ENCODE data around the gene FHIT.

Gene FHIT

DNA sequence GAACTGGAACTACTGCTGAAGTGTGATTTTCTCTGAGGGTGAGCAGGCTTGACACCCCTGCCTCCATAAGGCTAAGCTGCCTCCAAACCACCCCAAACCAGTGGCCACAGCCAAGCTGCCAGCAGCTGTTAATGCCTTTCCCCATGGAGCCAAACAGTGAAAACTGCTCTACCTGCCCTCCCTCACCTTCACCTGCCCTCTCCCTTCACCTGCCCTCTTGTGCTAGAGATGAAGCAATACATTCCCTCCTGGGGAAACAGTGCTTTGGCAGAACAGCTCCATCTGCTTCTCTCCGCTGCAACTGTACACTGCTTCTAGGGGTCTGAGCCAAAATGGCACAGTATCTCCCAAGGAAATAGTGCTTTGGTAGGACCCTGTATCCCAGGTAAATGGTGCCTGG lies 374.1 kb downstream of the FHIT start:
- no peak overlapping the region for H2BK120ac ChIP-seq (ENCODE audit: low read depth, low read length)
- H3K4ac ChIP-seq (ENCODE audit: low read depth, low read length) = no peak overlapping the region
- no peak overlapping the region for H3K27ac ChIP-seq (ENCODE audit: low read depth, low read length)
- H3K9ac ChIP-seq (ENCODE audit: low read length) = no peak overlapping the region
- H3K4me3 ChIP-seq (ENCODE audit: low read length) = no peak overlapping the region
- no peaks in the 10 kb centered on the region for H3K79me1 ChIP-seq (ENCODE audit: low read length)
- no peaks in the 10 kb centered on the region for H3K79me2 ChIP-seq (ENCODE audit: control insufficient read depth, insufficient read depth, low read length)
- WGBS (ENCODE audit: extremely low coverage, insufficient coverage, low lambda C conversion rate) = no CpG with 5 or more reads among the region's 1 CpG
- no peak for DNase-seq
- no peak overlapping the region for H3K4me2 ChIP-seq (ENCODE audit: low read length)
- H4K8ac ChIP-seq (ENCODE audit: low read depth, low read length) = no peak overlapping the region
- no peak overlapping the region for H2BK15ac ChIP-seq (replicated peaks; ENCODE audit: low read depth)
- H3K23ac ChIP-seq (ENCODE audit: low read length) = no peak overlapping the region
- H3K4me1 ChIP-seq (ENCODE audit: control insufficient read depth, low read depth, low read length) = no peaks in the 10 kb centered on the region
- H4K5ac ChIP-seq (ENCODE audit: low read length) = no peak overlapping the region
- no peak overlapping the region for H2BK5ac ChIP-seq (ENCODE audit: low read length)
- no peak overlapping the region for H3K56ac ChIP-seq (ENCODE audit: low read length)
- H3K18ac ChIP-seq (ENCODE audit: low read length) = no peak overlapping the region
- no peaks in the 10 kb centered on the region for H3K27me3 ChIP-seq (ENCODE audit: insufficient read depth, low read length, poor library complexity)
- H2AK5ac ChIP-seq (ENCODE audit: low read length) = no peak overlapping the region
- H3K36me3 ChIP-seq (ENCODE audit: control insufficient read depth, insufficient read depth, low read length) = no peaks in the 10 kb centered on the region

DNA sequence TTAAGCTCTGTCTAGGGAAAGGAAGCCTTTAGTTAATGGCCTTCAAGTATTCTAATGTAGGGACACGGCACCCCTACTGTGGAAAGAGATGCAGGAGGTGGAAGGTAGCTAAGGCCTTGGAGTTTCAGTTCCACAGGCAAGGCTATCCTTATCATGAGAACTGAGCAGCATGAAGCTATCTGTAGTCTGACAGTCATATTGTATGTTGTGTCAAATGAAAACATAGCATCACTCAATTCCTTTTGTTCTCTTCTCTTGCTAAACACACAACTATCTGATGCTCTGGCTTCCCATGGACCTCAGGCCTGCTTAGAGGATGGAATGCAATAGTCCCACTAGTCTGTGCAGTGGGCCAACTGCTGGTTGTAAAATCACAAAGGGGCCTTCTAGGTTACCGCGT lies 380.9 kb downstream of the FHIT start:
- no peak overlapping the region for H2BK5ac ChIP-seq (ENCODE audit: low read length)
- H3K4me1 ChIP-seq (ENCODE audit: control insufficient read depth, low read depth, low read length) = no peaks in the 10 kb centered on the region
- H3K79me2 ChIP-seq (ENCODE audit: control insufficient read depth, insufficient read depth, low read length) = no peaks in the 10 kb centered on the region
- no peak overlapping the region for H4K8ac ChIP-seq (ENCODE audit: low read depth, low read length)
- no peak overlapping the region for H3K4me2 ChIP-seq (ENCODE audit: low read length)
- H3K56ac ChIP-seq (ENCODE audit: low read length) = no peak overlapping the region
- no peak overlapping the region for H2BK120ac ChIP-seq (ENCODE audit: low read depth, low read length)
- no peak overlapping the region for H3K4me3 ChIP-seq (ENCODE audit: low read length)
- WGBS (ENCODE audit: extremely low coverage, insufficient coverage, low lambda C conversion rate) = no CpG with 5 or more reads among the region's 3 CpGs
- H3K18ac ChIP-seq (ENCODE audit: low read length) = no peak overlapping the region
- no peak overlapping the region for H2AK5ac ChIP-seq (ENCODE audit: low read length)
- H2BK15ac ChIP-seq (replicated peaks; ENCODE audit: low read depth) = no peak overlapping the region
- no peak overlapping the region for H4K5ac ChIP-seq (ENCODE audit: low read length)
- no peaks in the 10 kb centered on the region for H3K79me1 ChIP-seq (ENCODE audit: low read length)
- H3K36me3 ChIP-seq (ENCODE audit: control insufficient read depth, insufficient read depth, low read length) = no peaks in the 10 kb centered on the region
- no peak overlapping the region for H3K4ac ChIP-seq (ENCODE audit: low read depth, low read length)
- H3K23ac ChIP-seq (ENCODE audit: low read length) = no peak overlapping the region
- DNase-seq = peak; percentile 83
- no peak overlapping the region for H3K9ac ChIP-seq (ENCODE audit: low read length)
- H3K27me3 ChIP-seq (ENCODE audit: insufficient read depth, low read length, poor library complexity) = no peaks in the 10 kb centered on the region
- no peak overlapping the region for H3K27ac ChIP-seq (ENCODE audit: low read depth, low read length)

DNA sequence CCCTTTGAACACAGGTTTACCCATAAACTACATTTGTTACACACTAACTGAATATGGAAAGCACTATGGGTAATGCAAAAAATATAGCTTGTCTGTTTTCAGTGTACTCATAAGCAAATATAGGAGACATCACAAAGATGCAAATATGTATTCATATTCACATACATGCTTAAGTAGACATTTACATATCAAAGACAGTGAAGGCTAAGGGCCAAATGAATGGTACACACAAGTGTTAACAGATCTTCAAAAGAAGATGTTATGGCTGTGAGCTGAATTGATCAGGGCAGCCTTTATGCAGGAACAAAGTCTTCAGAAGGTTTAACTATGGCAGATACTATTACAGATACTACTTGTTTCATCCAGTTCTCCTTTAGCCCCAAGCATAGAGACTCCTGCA lies 384.1 kb downstream of the FHIT start:
- Histone ChIP-seq H3K36me3 (ENCODE audit: control insufficient read depth, insufficient read depth, low read length) (no peaks in the 10 kb centered on the region), H3K4me3 (ENCODE audit: low read length) (no peak overlapping the region), H2BK15ac (replicated peaks; ENCODE audit: low read depth) (no peak overlapping the region), H3K56ac (ENCODE audit: low read length) (no peak overlapping the region), H3K4me1 (ENCODE audit: control insufficient read depth, low read depth, low read length) (no peaks in the 10 kb centered on the region), H3K27me3 (ENCODE audit: insufficient read depth, low read length, poor library complexity) (no peaks in the 10 kb centered on the region), H2BK120ac (ENCODE audit: low read depth, low read length) (no peak overlapping the region), H3K27ac (ENCODE audit: low read depth, low read length) (no peak overlapping the region), H2AK5ac (ENCODE audit: low read length) (no peak overlapping the region), H3K18ac (ENCODE audit: low read length) (no peak overlapping the region), H3K4ac (ENCODE audit: low read depth, low read length) (no peak overlapping the region), H3K4me2 (ENCODE audit: low read length) (no peak overlapping the region), H3K23ac (ENCODE audit: low read length) (no peak overlapping the region), H3K79me1 (ENCODE audit: low read length) (no peaks in the 10 kb centered on the region), H4K5ac (ENCODE audit: low read length) (no peak overlapping the region), H2BK5ac (ENCODE audit: low read length) (no peak overlapping the region), H3K79me2 (ENCODE audit: control insufficient read depth, insufficient read depth, low read length) (no peaks in the 10 kb centered on the region), H4K8ac (ENCODE audit: low read depth, low read length) (no peak overlapping the region), H3K9ac (ENCODE audit: low read length) (no peak overlapping the region)
- DNase-seq = no peak

DNA sequence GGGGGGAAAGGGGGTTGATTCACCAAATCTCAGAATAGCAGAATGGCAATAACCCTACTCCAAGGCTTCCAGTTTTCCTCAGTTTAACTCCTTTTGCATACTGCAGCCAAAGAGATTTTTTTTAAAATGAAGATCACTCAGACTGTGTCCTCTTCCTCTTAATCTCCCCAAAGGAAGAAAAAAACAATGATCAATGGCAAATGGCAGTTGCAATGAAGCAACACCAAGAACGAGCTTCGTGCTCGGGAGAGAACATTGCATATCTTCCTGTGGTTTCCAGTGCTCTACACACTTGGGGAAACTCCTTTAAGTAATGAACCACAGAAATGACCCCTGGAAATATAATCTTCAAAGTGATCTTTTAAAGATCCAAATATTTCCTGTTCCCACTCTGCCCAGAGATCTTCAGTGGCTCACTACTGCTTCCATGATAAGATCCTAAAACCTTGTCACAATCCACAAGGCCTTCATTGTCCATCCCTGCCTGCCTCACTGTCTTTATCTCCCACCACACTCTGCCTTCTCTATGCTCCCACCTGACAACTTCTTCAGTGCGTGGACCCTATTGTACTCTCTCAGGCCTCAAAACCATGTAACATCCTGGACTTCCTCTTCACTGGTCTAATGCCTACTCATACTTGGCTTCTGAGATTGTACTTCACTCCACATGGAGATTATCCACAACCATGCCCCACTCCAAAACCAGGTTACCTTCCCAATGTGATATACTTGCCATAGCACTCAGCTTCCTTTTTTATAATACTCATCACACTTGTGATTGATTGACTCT lies 394.8 kb downstream of the FHIT start:
- Histone ChIP-seq H4K8ac (ENCODE audit: low read depth, low read length) (no peak overlapping the region), H3K4me2 (ENCODE audit: low read length) (no peak overlapping the region), H3K79me1 (ENCODE audit: low read length) (no peaks in the 10 kb centered on the region), H3K4ac (ENCODE audit: low read depth, low read length) (no peak overlapping the region), H2AK5ac (ENCODE audit: low read length) (no peak overlapping the region), H2BK120ac (ENCODE audit: low read depth, low read length) (no peak overlapping the region), H3K79me2 (ENCODE audit: control insufficient read depth, insufficient read depth, low read length) (no peaks in the 10 kb centered on the region), H2BK15ac (replicated peaks; ENCODE audit: low read depth) (no peak overlapping the region), H4K5ac (ENCODE audit: low read length) (no peak overlapping the region), H3K56ac (ENCODE audit: low read length) (no peak overlapping the region), H3K36me3 (ENCODE audit: control insufficient read depth, insufficient read depth, low read length) (no peaks in the 10 kb centered on the region), H3K27ac (ENCODE audit: low read depth, low read length) (no peak overlapping the region), H3K9ac (ENCODE audit: low read length) (no peak overlapping the region), H3K27me3 (ENCODE audit: insufficient read depth, low read length, poor library complexity) (no peaks in the 10 kb centered on the region), H3K23ac (ENCODE audit: low read length) (no peak overlapping the region), H2BK5ac (ENCODE audit: low read length) (no peak overlapping the region), H3K4me3 (ENCODE audit: low read length) (no peak overlapping the region), H3K18ac (ENCODE audit: low read length) (no peak overlapping the region), H3K4me1 (ENCODE audit: control insufficient read depth, low read depth, low read length) (no peaks in the 10 kb centered on the region)
- DNase-seq = no peak
- no CpG with 5 or more reads among the region's 4 CpGs for WGBS (ENCODE audit: extremely low coverage, insufficient coverage, low lambda C conversion rate)

DNA sequence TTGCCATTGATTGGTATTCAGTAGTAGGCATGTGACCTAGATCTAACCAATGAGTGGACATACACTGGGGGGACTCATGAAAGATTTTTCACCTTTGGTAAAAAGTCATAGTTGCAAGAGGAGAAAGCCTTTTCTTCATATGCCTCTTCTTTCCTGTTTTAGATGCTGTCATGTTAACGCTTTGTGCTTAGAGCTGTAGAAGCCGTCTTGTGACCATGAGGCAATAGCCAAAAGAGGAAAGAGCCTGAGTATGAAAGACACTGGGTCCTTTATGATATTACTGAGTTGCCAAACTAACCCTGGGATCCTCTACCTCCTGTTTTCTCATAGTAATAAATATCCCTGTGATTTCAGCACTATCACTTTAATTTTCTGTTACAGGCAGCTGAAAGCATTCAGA lies 396.0 kb downstream of the FHIT start:
- no peak overlapping the region for H2BK5ac ChIP-seq (ENCODE audit: low read length)
- no peaks in the 10 kb centered on the region for H3K79me2 ChIP-seq (ENCODE audit: control insufficient read depth, insufficient read depth, low read length)
- DNase-seq = no peak
- H3K18ac ChIP-seq (ENCODE audit: low read length) = no peak overlapping the region
- H3K27ac ChIP-seq (ENCODE audit: low read depth, low read length) = no peak overlapping the region
- no peak overlapping the region for H2AK5ac ChIP-seq (ENCODE audit: low read length)
- H3K4ac ChIP-seq (ENCODE audit: low read depth, low read length) = no peak overlapping the region
- H3K27me3 ChIP-seq (ENCODE audit: insufficient read depth, low read length, poor library complexity) = no peaks in the 10 kb centered on the region
- H4K8ac ChIP-seq (ENCODE audit: low read depth, low read length) = no peak overlapping the region
- no peaks in the 10 kb centered on the region for H3K79me1 ChIP-seq (ENCODE audit: low read length)
- no peaks in the 10 kb centered on the region for H3K36me3 ChIP-seq (ENCODE audit: control insufficient read depth, insufficient read depth, low read length)
- no peak overlapping the region for H3K9ac ChIP-seq (ENCODE audit: low read length)
- H2BK120ac ChIP-seq (ENCODE audit: low read depth, low read length) = no peak overlapping the region
- no CpG with 5 or more reads among the region's 2 CpGs for WGBS (ENCODE audit: extremely low coverage, insufficient coverage, low lambda C conversion rate)
- H4K5ac ChIP-seq (ENCODE audit: low read length) = no peak overlapping the region
- H3K4me2 ChIP-seq (ENCODE audit: low read length) = no peak overlapping the region
- no peak overlapping the region for H3K23ac ChIP-seq (ENCODE audit: low read length)
- no peak overlapping the region for H3K4me3 ChIP-seq (ENCODE audit: low read length)
- H3K56ac ChIP-seq (ENCODE audit: low read length) = no peak overlapping the region
- H2BK15ac ChIP-seq (replicated peaks; ENCODE audit: low read depth) = no peak overlapping the region
- H3K4me1 ChIP-seq (ENCODE audit: control insufficient read depth, low read depth, low read length) = no peaks in the 10 kb centered on the region

DNA sequence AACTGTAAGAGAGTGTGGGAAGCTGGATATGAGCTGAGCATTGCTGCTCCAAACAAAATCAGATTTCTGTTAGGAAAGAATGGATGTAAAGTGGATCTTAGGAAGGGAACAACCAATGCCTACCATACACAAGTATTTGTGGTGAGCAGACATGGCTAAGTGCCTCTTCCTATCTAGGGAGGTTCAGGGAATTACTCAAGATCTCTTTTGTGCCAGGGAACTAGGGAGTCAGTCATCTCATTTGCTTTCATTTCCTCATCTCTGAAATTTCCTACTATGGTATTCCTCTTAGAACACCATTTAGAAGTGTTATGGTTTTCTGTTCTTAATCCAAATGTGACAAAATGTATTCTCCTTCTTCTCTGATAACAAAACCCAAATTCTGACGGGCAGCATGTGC lies 396.5 kb downstream of the FHIT start:
- H3K4me1 ChIP-seq (ENCODE audit: control insufficient read depth, low read depth, low read length) = no peaks in the 10 kb centered on the region
- H3K4me3 ChIP-seq (ENCODE audit: low read length) = no peak overlapping the region
- no peak overlapping the region for H3K27ac ChIP-seq (ENCODE audit: low read depth, low read length)
- H3K23ac ChIP-seq (ENCODE audit: low read length) = no peak overlapping the region
- H3K79me2 ChIP-seq (ENCODE audit: control insufficient read depth, insufficient read depth, low read length) = no peaks in the 10 kb centered on the region
- H3K36me3 ChIP-seq (ENCODE audit: control insufficient read depth, insufficient read depth, low read length) = no peaks in the 10 kb centered on the region
- H2AK5ac ChIP-seq (ENCODE audit: low read length) = no peak overlapping the region
- H3K18ac ChIP-seq (ENCODE audit: low read length) = no peak overlapping the region
- H3K4ac ChIP-seq (ENCODE audit: low read depth, low read length) = no peak overlapping the region
- no peak overlapping the region for H2BK120ac ChIP-seq (ENCODE audit: low read depth, low read length)
- no peak overlapping the region for H3K4me2 ChIP-seq (ENCODE audit: low read length)
- no peak overlapping the region for H3K9ac ChIP-seq (ENCODE audit: low read length)
- no peak overlapping the region for H3K56ac ChIP-seq (ENCODE audit: low read length)
- H2BK15ac ChIP-seq (replicated peaks; ENCODE audit: low read depth) = no peak overlapping the region
- H3K27me3 ChIP-seq (ENCODE audit: insufficient read depth, low read length, poor library complexity) = no peaks in the 10 kb centered on the region
- no peak for DNase-seq
- H4K5ac ChIP-seq (ENCODE audit: low read length) = no peak overlapping the region
- H4K8ac ChIP-seq (ENCODE audit: low read depth, low read length) = no peak overlapping the region
- no peak overlapping the region for H2BK5ac ChIP-seq (ENCODE audit: low read length)
- no peaks in the 10 kb centered on the region for H3K79me1 ChIP-seq (ENCODE audit: low read length)
- no CpG with 5 or more reads among the region's 1 CpG for WGBS (ENCODE audit: extremely low coverage, insufficient coverage, low lambda C conversion rate)
